Pancreas (tissue), 10 donors: ENCODE measurements around the gene GBA2. TPM values are rescaled to one million over a fixed set of nuclear protein-coding genes. Genes with fewer than 3 reads are reported as not detected.

Source experiments
- ATAC-seq, 4 donors: fragments of 200-7000 bp; cut with Tn5 transposase; one replicate each; pipeline versions ENCODE4 v1.8.0 to v1.9.1; 2020; ENCODE audit warnings: mild to moderate bottlenecking in 4 of 4, moderate library complexity in 4 of 4
- DNase-seq, 6 donors: peaks; one replicate each; pipeline ENCODE4 v3.0.0-alpha.2; 2020
- FAIRE-seq: peaks from 2 replicates; lab custom pipeline; 2012; peaks lifted over from hg19 to GRCh38; lab: Jason Lieb, UNC
- H3K27ac ChIP-seq, 4 donors: fragments of 200-600 bp; sonication (generic); 1 replicate in 3 of 4; 2 replicates in 1 of 4; pipeline versions ENCODE4 v1.5.0 to v1.8.0; 2020
- H3K27me3 ChIP-seq, 4 donors: fragments of 200-600 bp; one replicate each; pipeline ENCODE4 v1.8.0; 2021
- H3K36me3 ChIP-seq, 3 donors: fragments of 200-600 bp; sonication (generic) in 1 of 3; one replicate each; pipeline versions ENCODE4 v1.5.0 to v1.8.0; 2020 to 2021
- H3K4me1 ChIP-seq, 3 donors: fragments of 200-600 bp; one replicate each; pipeline ENCODE4 v1.8.0; 2021
- H3K4me3 ChIP-seq, 4 donors: fragments of 200-600 bp; sonication (generic) in 2 of 4; one replicate each; pipeline versions ENCODE4 v1.5.0 to v1.8.0; 2020 to 2021
- H3K9me3 ChIP-seq, 4 donors: fragments of 200-600 bp; one replicate each; pipeline ENCODE4 v1.8.0; 2021
- WGBS, 2 donors: extraction: QIAGEN DNeasy Blood & Tissue Kit; methylation state at CpG; one replicate each; pipeline ENCODE4 v1.1.7; 2013; 5-methylcytosine and 5-hydroxymethylcytosine counted together
- intact Hi-C, 3 donors: fragments of 100-400 bp; cut with DNase I; formaldehyde crosslinking; loops; one replicate each; pipeline versions ENCODE4 v1.11.1 to v1.14.2; 2022
- polyA plus RNA-seq, 2 donors: library from polyadenylated mRNA; stranded (reverse); fragments of 200-250 nt; gene quantifications; one replicate each; pipeline ENCODE4 v1.2.3, GENCODE V29; 2013
- total RNA-seq, 6 donors: library from RNA; stranded (reverse); fragmentation: NEBNext Ultra II Directional in 4 of 6; extraction: Animal tissue kit (Norgen Biotek cat#: 25700) in 4 of 6; gene quantifications; one replicate each; pipeline versions ENCODE4 v1.2.1 to v1.2.4, GENCODE V29; 2021 to 2023
- TF ChIP-seq, protein P1 (sequence below), 4 donors: fragments of 200-600 bp; sonication (generic) in 3 of 4; IDR thresholded peaks; one replicate each; pipeline versions ENCODE4 v1.5.0 to v1.8.0; 2021; ENCODE audit warnings: antibody characterized with exemption in 4 of 4
- donor health status: healthy with polysubstance abuse.
- donor health status: DM: no; HTN: no; CAD: no; lungs with moderate emphysema.
- donor health status: DM: no; HTN: no; CAD: no.
- donor health status: control.
- donor health status: control.
- donor health status: Bipolar disorder and iron deficiency.
- donor health status: DM: yes; HTN: yes; CAD: no.
- donor health status: DM: no; HTN: no; CAD: no.
- donor health status: DM: no; HTN: no; CAD: no.
- donor health status: DM: yes; HTN: yes; CAD: no.

The GBA2 gene
- total and polyA plus RNA-seq, 8 donors = 22.0 to 91.3 (median 34.4) TPM

DNA sequence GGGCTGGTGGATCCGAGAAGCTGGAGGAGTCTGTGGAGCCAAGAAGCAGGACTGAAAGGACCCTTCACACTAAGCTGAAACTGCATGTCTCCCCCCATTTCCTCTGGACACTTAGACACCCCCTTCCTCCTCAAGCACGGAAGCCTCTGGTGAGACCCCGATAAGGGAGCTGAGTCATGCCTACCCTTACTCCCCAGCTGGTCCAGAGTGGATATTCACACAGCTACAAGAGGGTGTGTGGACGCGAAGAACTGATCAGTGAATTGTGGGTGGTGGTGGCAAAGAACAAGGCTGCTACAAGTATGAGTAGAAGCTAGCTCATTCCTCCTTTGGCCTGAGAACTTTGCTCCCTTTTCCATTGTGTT lies 21.4 kb downstream of the GBA2 start:
- no peak for DNase-seq
- H3K36me3 ChIP-seq = peaks cover 3 to 30% (median 20%) of the 10 kb centered on the region in 3 donors
- no peaks in the 10 kb centered on the region for H3K27me3 ChIP-seq
- peak overlapping the region in 1 of 4 donors; percentile 23 for H3K4me3 ChIP-seq
- whole genome bisulfite sequencing, 2 donors = 65% methylated on average over 5 of the region's 5 CpGs
- FAIRE-seq = no peak
- TF ChIP-seq, protein P1, sequence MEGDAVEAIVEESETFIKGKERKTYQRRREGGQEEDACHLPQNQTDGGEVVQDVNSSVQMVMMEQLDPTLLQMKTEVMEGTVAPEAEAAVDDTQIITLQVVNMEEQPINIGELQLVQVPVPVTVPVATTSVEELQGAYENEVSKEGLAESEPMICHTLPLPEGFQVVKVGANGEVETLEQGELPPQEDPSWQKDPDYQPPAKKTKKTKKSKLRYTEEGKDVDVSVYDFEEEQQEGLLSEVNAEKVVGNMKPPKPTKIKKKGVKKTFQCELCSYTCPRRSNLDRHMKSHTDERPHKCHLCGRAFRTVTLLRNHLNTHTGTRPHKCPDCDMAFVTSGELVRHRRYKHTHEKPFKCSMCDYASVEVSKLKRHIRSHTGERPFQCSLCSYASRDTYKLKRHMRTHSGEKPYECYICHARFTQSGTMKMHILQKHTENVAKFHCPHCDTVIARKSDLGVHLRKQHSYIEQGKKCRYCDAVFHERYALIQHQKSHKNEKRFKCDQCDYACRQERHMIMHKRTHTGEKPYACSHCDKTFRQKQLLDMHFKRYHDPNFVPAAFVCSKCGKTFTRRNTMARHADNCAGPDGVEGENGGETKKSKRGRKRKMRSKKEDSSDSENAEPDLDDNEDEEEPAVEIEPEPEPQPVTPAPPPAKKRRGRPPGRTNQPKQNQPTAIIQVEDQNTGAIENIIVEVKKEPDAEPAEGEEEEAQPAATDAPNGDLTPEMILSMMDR (IDR thresholded peaks at IDR 0.05) = no peak
- no peak for ATAC-seq
- H3K9me3 ChIP-seq = no peaks in the 10 kb centered on the region
- H3K27ac ChIP-seq = peak overlapping the region in 1 of 4 donors; percentile 28
- intact Hi-C loops = no loop called here
- peaks cover 15 to 31% (median 18%) of the 10 kb centered on the region in 3 donors for H3K4me1 ChIP-seq

DNA sequence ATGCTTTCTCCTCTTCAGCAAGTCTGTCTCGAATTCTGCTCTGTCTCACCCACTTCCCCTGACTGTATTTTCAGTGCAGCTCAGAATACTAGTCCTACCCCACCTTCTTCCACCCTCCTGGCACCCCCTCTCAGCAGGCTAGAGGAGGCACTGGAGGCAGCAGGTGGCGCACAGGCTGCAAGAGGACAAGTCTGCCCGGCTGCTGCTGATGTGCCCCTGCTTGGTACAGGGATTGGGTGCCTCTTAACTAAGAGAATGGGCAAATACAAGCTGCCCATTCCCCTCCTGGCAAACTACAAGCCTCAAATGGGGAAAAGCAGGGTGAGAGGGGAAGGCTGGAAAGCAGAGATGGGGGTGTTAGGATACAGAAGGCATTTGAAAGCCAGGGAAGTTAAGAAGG lies 22.1 kb downstream of the GBA2 start:
- DNase-seq = no peak
- intact Hi-C loops = no loop called here
- Histone ChIP-seq H3K27ac (no peak overlapping the region), H3K4me1 (peaks cover 15 to 31% (median 18%) of the 10 kb centered on the region in 3 donors), H3K27me3 (no peaks in the 10 kb centered on the region), H3K4me3 (no peak overlapping the region), H3K9me3 (no peaks in the 10 kb centered on the region), H3K36me3 (peaks cover 3 to 37% (median 26%) of the 10 kb centered on the region in 3 donors)
- TF ChIP-seq, protein P1 (IDR thresholded peaks at IDR 0.05) = no peak
- FAIRE-seq = no peak
- no peak for ATAC-seq
- WGBS, 2 donors = 67 to 77% methylated on average over 3 of the region's 3 CpGs

DNA sequence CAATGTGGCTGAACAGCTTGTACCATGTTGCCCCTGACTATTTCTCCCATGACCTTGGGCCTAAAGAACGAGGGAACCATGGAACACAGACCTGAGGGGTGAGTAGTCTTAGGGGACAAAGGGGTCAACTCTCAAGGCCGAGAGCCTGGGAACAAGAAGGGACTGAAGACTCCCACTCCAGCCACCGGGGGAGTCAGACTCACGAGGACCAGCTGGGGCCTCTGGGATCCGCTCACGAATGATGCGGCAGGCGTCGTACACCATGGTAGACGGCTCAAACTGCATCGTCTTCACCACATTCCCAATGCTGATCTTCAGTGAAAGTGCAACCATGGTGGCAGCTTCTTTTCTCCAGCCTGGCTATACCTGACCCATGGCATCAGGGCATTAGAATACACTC lies 23.7 kb downstream of the GBA2 start:
- DNase-seq = no peak
- no peaks in the 10 kb centered on the region for H3K27me3 ChIP-seq
- H3K9me3 ChIP-seq = no peaks in the 10 kb centered on the region
- 91 to 93% methylated on average over 11 of the region's 11 CpGs for WGBS, 2 donors
- FAIRE-seq = no peak
- H3K36me3 ChIP-seq = peaks cover 3 to 53% (median 41%) of the 10 kb centered on the region in 3 donors
- no peak overlapping the region for H3K27ac ChIP-seq
- intact Hi-C loops = no loop called here
- TF ChIP-seq, protein P1 (IDR thresholded peaks at IDR 0.05) = no peak
- no peak overlapping the region for H3K4me3 ChIP-seq
- ATAC-seq = no peak
- H3K4me1 ChIP-seq = peaks cover 8 to 23% (median 10%) of the 10 kb centered on the region in 3 donors

DNA sequence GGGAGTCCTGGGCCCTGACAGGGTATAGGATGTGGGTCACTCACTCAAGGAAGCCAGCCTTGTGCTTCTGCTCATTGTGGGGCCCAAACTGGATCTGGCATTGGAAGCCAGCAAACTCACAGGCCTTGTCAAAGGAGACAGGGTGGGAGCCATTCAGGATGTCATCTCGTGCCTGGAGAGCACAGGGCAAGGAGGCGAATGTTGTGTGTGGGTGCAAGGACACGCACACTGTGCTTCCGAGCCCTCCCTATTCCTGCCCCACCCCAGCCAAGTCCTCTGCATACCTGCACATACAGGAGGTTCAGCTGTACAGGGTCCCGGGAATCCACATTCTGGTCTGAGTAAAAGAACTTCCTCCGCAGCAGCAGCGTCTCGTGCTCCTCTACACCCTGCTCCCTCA lies 25.1 kb downstream of the GBA2 start:
- TF ChIP-seq, protein P1 (IDR thresholded peaks at IDR 0.05) = no peak
- Histone ChIP-seq H3K4me3 (no peak overlapping the region), H3K27ac (no peak overlapping the region), H3K9me3 (no peaks in the 10 kb centered on the region), H3K36me3 (peaks cover 10 to 67% (median 55%) of the 10 kb centered on the region in 3 donors), H3K4me1 (peaks cover under 1 to 10% (median 4%) of the 10 kb centered on the region in 3 donors), H3K27me3 (no peaks in the 10 kb centered on the region)
- ATAC-seq = no peak
- 94 to 96% methylated on average over 8 of the region's 8 CpGs for WGBS, 2 donors
- FAIRE-seq = no peak
- intact Hi-C loops = no loop called here
- DNase-seq = no peak

DNA sequence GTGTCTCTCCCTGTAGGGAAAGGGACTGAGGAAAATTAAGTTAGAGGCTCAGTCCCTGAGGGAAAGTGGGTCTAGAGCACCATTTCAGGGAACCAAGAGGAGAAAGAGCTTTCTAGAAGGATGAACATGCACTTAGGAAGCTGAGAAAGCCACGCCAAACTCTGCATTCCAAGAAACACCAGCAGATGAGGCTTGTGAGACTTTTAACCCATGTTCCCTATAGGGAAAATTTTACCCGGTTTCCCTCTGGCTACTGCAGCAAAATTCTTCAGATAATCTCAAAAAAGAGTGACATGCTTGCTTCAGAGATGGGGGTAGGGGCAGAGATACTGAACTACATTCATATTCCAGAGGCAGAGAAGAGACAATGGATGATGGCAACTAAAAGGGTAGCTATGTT lies 25.6 kb downstream of the GBA2 start:
- Histone ChIP-seq H3K4me3 (no peak overlapping the region), H3K36me3 (peaks cover 10 to 72% (median 60%) of the 10 kb centered on the region in 3 donors), H3K27ac (no peak overlapping the region), H3K9me3 (no peaks in the 10 kb centered on the region), H3K4me1 (peaks cover 0 to 5% (median 0%) of the 10 kb centered on the region in 3 donors), H3K27me3 (no peaks in the 10 kb centered on the region)
- TF ChIP-seq, protein P1 (IDR thresholded peaks at IDR 0.05) = no peak
- intact Hi-C loops = no loop called here
- 93 to 94% methylated on average over 2 of the region's 2 CpGs for WGBS, 2 donors
- no peak for FAIRE-seq
- ATAC-seq = no peak
- no peak for DNase-seq
